HCT116 (cell line): ENCODE data around the gene MYRF. TPM values are rescaled to one million over a fixed set of nuclear protein-coding genes. Genes with fewer than 3 reads are reported as not detected.

Experiments used
- ATAC-seq: fragments of 200-7000 bp; cut with Tn5 transposase; 2 replicates; pipeline ENCODE4 v1.9.1; 2020; ENCODE audit warnings: mild to moderate bottlenecking, moderate library complexity
- BruUV-seq: library from RNA; stranded (reverse); fragments of 400-500 nt; replicated peaks from 2 replicates; lab custom pipeline; 2021; lab: Mats Ljungman, UMichigan
- CTCF ChIA-PET: fragments of 300-600 bp; sonication (Branson Sonifier 250); formaldehyde crosslinking; loops from one replicate; lab custom pipeline; 2021; ENCODE audit warnings: antibody characterized with exemption; lab: Charles Lee
- POLR2A ChIA-PET: fragments of 300-600, 350-600 bp; sonication (Branson Sonifier 250); formaldehyde crosslinking; loops from one replicate; lab custom pipeline; 2021; ENCODE audit warnings: antibody characterized with exemption; lab: Charles Lee
- RAD21 ChIA-PET, 2 experiments: fragments of 300-600 bp; sonication (Branson Sonifier 250); formaldehyde crosslinking; loops; one replicate each; lab custom pipeline; 2023; ENCODE audit warnings: low total read pairs in 2 of 2; ENCODE audit not compliant: uncharacterized antibody in 2 of 2, unreplicated experiment in 2 of 2, low non-redundant PET in 1 of 2; lab: Charles Lee
- DNase-seq: peaks from one replicate; pipeline ENCODE4 v3.0.0-alpha.2; 2010; ENCODE audit warnings: low read depth, low spot score
- H2AFZ ChIP-seq: fragments of 200-600 bp; shearing (Covaris generic), sonication (generic); 2 replicates; pipeline ENCODE4 v1.6.1; 2017; ENCODE audit warnings: low read depth, mixed run types, mixed read lengths, antibody characterized with exemption, low read length; ENCODE audit not compliant: poor library complexity, severe bottlenecking
- H3K27ac ChIP-seq: 2 replicates; pipeline ENCODE4 v1.5.1; 2012; ENCODE audit warnings: low read depth, low read length
- H3K27me3 ChIP-seq: fragments of 200-600 bp; sonication (generic); 2 replicates; pipeline ENCODE4 v1.6.1; 2016; ENCODE audit warnings: mixed run types, low read length, mixed read lengths; ENCODE audit not compliant: insufficient read depth
- H3K36me3 ChIP-seq, 2 experiments: fragments of 200-500 bp in 1 of 2; fragments of 200-600 bp in 1 of 2; sonication (Bioruptor generic) in 1 of 2; sonication (generic) in 1 of 2; 2 replicates each; pipeline versions ENCODE4 v1.5.1 to v1.6.1; 2014 to 2016; ENCODE audit warnings: low read length in 2 of 2, inconsistent platforms in 1 of 2, mixed read lengths in 1 of 2, mixed run types in 1 of 2; ENCODE audit not compliant: insufficient read depth in 2 of 2, control insufficient read depth in 1 of 2
- H3K4me1 ChIP-seq, 2 experiments: fragments of 200-600 bp in 1 of 2; sonication (generic) in 1 of 2; 2 replicates each; pipeline versions ENCODE4 v1.5.1 to v1.6.1; 2012 to 2017; ENCODE audit warnings: low read length in 2 of 2, inconsistent platforms in 1 of 2, mild to moderate bottlenecking in 1 of 2, mixed read lengths in 1 of 2, mixed run types in 1 of 2, moderate library complexity in 1 of 2; ENCODE audit not compliant: insufficient read depth in 2 of 2, control insufficient read depth in 1 of 2
- H3K4me2 ChIP-seq: fragments of 200-600 bp; sonication (generic); 2 replicates; pipeline ENCODE4 v1.6.1; 2017; ENCODE audit warnings: mixed run types, low read length, mixed read lengths
- H3K4me3 ChIP-seq, 2 experiments: fragments of 200-600 bp in 1 of 2; sonication (generic) in 1 of 2; replicated peaks in 1 of 2; 2 replicates each; pipeline ENCODE4 v1.5.1; 2011 to 2016; ENCODE audit warnings: low read length in 2 of 2, control low read depth in 1 of 2, low read depth in 1 of 2, mild to moderate bottlenecking in 1 of 2, mixed read lengths in 1 of 2, mixed run types in 1 of 2
- H3K79me2 ChIP-seq: fragments of 200-600 bp; sonication (generic); 2 replicates; pipeline ENCODE4 v1.6.1; 2017; ENCODE audit warnings: mild to moderate bottlenecking, mixed run types, low read length, moderate library complexity, mixed read lengths; ENCODE audit not compliant: insufficient read depth
- H3K9ac ChIP-seq: fragments of 200-600 bp; sonication (generic); 2 replicates; pipeline ENCODE4 v1.6.1; 2016; ENCODE audit warnings: low read length, mixed read lengths
- H3K9me2 ChIP-seq: fragments of 200-600 bp; sonication (generic), shearing (Covaris generic); 2 replicates; pipeline ENCODE4 v1.6.1; 2017; ENCODE audit warnings: mixed run types, mild to moderate bottlenecking, moderate library complexity; ENCODE audit not compliant: insufficient read depth
- H3K9me3 ChIP-seq, 2 experiments: fragments of 200-500 bp in 1 of 2; fragments of 200-600 bp in 1 of 2; sonication (Bioruptor generic) in 1 of 2; sonication (generic) in 1 of 2; 2 replicates each; pipeline ENCODE4 v1.6.1; 2014 to 2017; ENCODE audit warnings: low read length in 2 of 2, mixed read lengths in 2 of 2, inconsistent platforms in 1 of 2, low read depth in 1 of 2, mild to moderate bottlenecking in 1 of 2, mixed run types in 1 of 2, moderate library complexity in 1 of 2; ENCODE audit not compliant: control insufficient read depth in 1 of 2, insufficient read depth in 1 of 2
- H4K20me1 ChIP-seq: fragments of 200-600 bp; sonication (generic), shearing (Covaris generic); 2 replicates; pipeline ENCODE4 v1.6.1; 2017; ENCODE audit warnings: mixed run types, mild to moderate bottlenecking, moderate library complexity; ENCODE audit not compliant: insufficient read depth
- ATF3 ChIP-seq: IDR thresholded peaks from 2 replicates; pipeline ENCODE4 v1.6.1; 2012
- CBX3 ChIP-seq: IDR thresholded peaks from 2 replicates; pipeline ENCODE4 v1.6.1; 2012; ENCODE audit warnings: low read depth
- ELF1 ChIP-seq: IDR thresholded peaks from 2 replicates; pipeline ENCODE4 v1.6.1; 2012; ENCODE audit warnings: low read depth, borderline replicate concordance
- EZH2phosphoT487 ChIP-seq: fragments of 200-600 bp; IDR thresholded peaks from 2 replicates; pipeline ENCODE4 v1.6.1; 2018; ENCODE audit warnings: antibody characterized with exemption, borderline replicate concordance
- JUND ChIP-seq: IDR thresholded peaks from 2 replicates; pipeline ENCODE4 v1.6.1; 2012
- MAX ChIP-seq: IDR thresholded peaks from 2 replicates; pipeline ENCODE4 v1.6.1; 2012
- POLR2A ChIP-seq: IDR thresholded peaks from 2 replicates; pipeline ENCODE4 v1.7.0; 2011; ENCODE audit warnings: borderline replicate concordance; ENCODE audit not compliant: insufficient read depth, insufficient read length; ENCODE audit errors: extremely low read depth
- REST ChIP-seq: IDR thresholded peaks from 2 replicates; pipeline ENCODE4 v1.6.1; 2012; ENCODE audit warnings: low read depth
- SIN3A ChIP-seq: IDR thresholded peaks from 2 replicates; pipeline ENCODE4 v1.6.1; 2012; ENCODE audit warnings: low read depth
- SP1 ChIP-seq: IDR thresholded peaks from 2 replicates; pipeline ENCODE4 v1.6.1; 2012; ENCODE audit warnings: low read depth
- SRF ChIP-seq: IDR thresholded peaks from 2 replicates; pipeline ENCODE4 v1.6.1; 2012; ENCODE audit warnings: low read depth
- ZBTB33 ChIP-seq: IDR thresholded peaks from 2 replicates; pipeline ENCODE4 v1.6.1; 2011; ENCODE audit warnings: mild to moderate bottlenecking, low read length, moderate library complexity; ENCODE audit not compliant: insufficient replicate concordance; ENCODE audit errors: extremely low read depth
- ZFX ChIP-seq: fragments of 450-650 bp; IDR thresholded peaks from 2 replicates; pipeline ENCODE4 v1.6.1; 2017
- ZNF274 ChIP-seq: fragments of 200-500 bp; sonication (Bioruptor generic); IDR thresholded peaks from 2 replicates; pipeline ENCODE4 v1.6.1; 2014; ENCODE audit warnings: mild to moderate bottlenecking, low read depth, low read length, inconsistent platforms
- intact Hi-C: fragments of 100-400 bp; cut with micrococcal nuclease; formaldehyde crosslinking; loops from 2 replicates; pipeline ENCODE4 v1.10.0; 2022
- total RNA-seq: library from RNA; stranded (reverse); gene quantifications from one replicate; pipeline ENCODE4 v1.2.1, GENCODE V29; 2021; ENCODE audit not compliant: unreplicated experiment

Gene MYRF
- total RNA-seq, 1 experiment from 2014 or later = 52.3 TPM

- RAD21 ChIA-PET = no interaction called here
- peak overlapping the region; percentile 80 for H3K4me2 ChIP-seq
- H3K79me2 ChIP-seq = peaks cover 9% of the 10 kb centered on the region
- TF ChIP-seq ZFX (no peak), CBX3 (no peak), JUND (no peak), ZBTB33 (no peak), REST (no peak), SIN3A (no peak), ATF3 (no peak), SP1 (no peak), EZH2phosphoT487 (no peak), SRF (no peak), ZNF274 (no peak), POLR2A (no peak), ELF1 (no peak), MAX (no peak)
- peak overlapping the region; percentile 96 for H3K27ac ChIP-seq
- CTCF ChIA-PET = interaction anchor here (1.0 to 4.0 kb wide), 3 partner anchors 21 to 264 kb away, joined by 3 to 22 read pairs (median 4); no protein-coding TSS in a partner anchor
- H3K9me3 ChIP-seq = no peaks in the 10 kb centered on the region
- H3K9me2 ChIP-seq = no peaks in the 10 kb centered on the region
- DNase-seq (no peak), ATAC-seq (no peak)
- POLR2A ChIA-PET = interaction anchor here (0.6 to 3.5 kb wide), 3 partner anchors 12 to 228 kb away, joined by 3 to 15 read pairs (median 3); no protein-coding TSS in a partner anchor
- no peaks in the 10 kb centered on the region for H4K20me1 ChIP-seq
- H3K36me3 ChIP-seq = no peaks in the 10 kb centered on the region; a peak in 1 of 4 replicates
- H2AFZ ChIP-seq = no peak overlapping the region
- TSS peak; percentile 69 for BruUV-seq
- peaks cover 32 to 57% of the 10 kb centered on the region in 2 experiments for H3K4me1 ChIP-seq
- H3K4me3 ChIP-seq = peak overlapping the region; percentile 85 to 89
- intact Hi-C loops = no loop called here
- no peaks in the 10 kb centered on the region for H3K27me3 ChIP-seq
- peak overlapping the region; percentile 98 for H3K9ac ChIP-seq
Observed at GRCh38 chr11:61817471-61818202, 65.2 kb downstream of the MYRF start.
